Mesenchymal stem cell (in vitro differentiated cells and primary cell): ENCODE measurements around the gene ASL.

Source experiments
- DNase-seq: peaks from one replicate; pipeline ENCODE4 v3.0.0-alpha.2; 2013
- H2AFZ ChIP-seq: one replicate; pipeline ENCODE4 v1.6.1; 2013; ENCODE audit warnings: low read depth, mild to moderate bottlenecking, control low read depth, inconsistent platforms, low read length, moderate library complexity
- H2AK5ac ChIP-seq: 2 replicates; pipeline ENCODE4 v1.6.1; 2013; ENCODE audit warnings: low read length, moderate library complexity, mild to moderate bottlenecking, inconsistent platforms; ENCODE audit not compliant: severe bottlenecking
- H2BK120ac ChIP-seq: one replicate; pipeline ENCODE4 v1.6.1; 2013; ENCODE audit warnings: low read depth, mild to moderate bottlenecking, inconsistent platforms, low read length, moderate library complexity
- H2BK12ac ChIP-seq, 2 experiments: one replicate each; pipeline ENCODE4 v1.6.1; 2013; ENCODE audit warnings: inconsistent platforms in 2 of 2, low read length in 2 of 2, mild to moderate bottlenecking in 2 of 2, moderate library complexity in 2 of 2, control low read depth in 1 of 2
- H2BK15ac ChIP-seq: one replicate; pipeline ENCODE4 v1.6.1; 2013; ENCODE audit warnings: mild to moderate bottlenecking, low read depth, inconsistent platforms; ENCODE audit not compliant: poor library complexity, severe bottlenecking
- H2BK5ac ChIP-seq: 2 replicates; pipeline ENCODE4 v1.6.1; 2013; ENCODE audit warnings: low read depth, mild to moderate bottlenecking, low read length, control low read depth, inconsistent platforms; ENCODE audit not compliant: poor library complexity, severe bottlenecking
- H3K14ac ChIP-seq, 2 experiments: one replicate each; pipeline ENCODE4 v1.6.1; 2013; ENCODE audit warnings: inconsistent platforms in 2 of 2, low read length in 2 of 2, control low read depth in 1 of 2, mild to moderate bottlenecking in 1 of 2, moderate library complexity in 1 of 2
- H3K18ac ChIP-seq, 2 experiments: one replicate each; pipeline ENCODE4 v1.6.1; 2013; ENCODE audit warnings: inconsistent platforms in 2 of 2, low read length in 2 of 2, control low read depth in 1 of 2, low read depth in 1 of 2, mild to moderate bottlenecking in 1 of 2
- H3K23ac ChIP-seq, 2 experiments: one replicate each; pipeline ENCODE4 v1.6.1; 2013; ENCODE audit warnings: inconsistent platforms in 2 of 2, low read length in 2 of 2, mild to moderate bottlenecking in 2 of 2, moderate library complexity in 2 of 2, control low read depth in 1 of 2
- H3K27ac ChIP-seq: 2 replicates; pipeline ENCODE4 v1.5.1; 2013; ENCODE audit warnings: mild to moderate bottlenecking, moderate library complexity, low read length, control low read depth, inconsistent platforms; ENCODE audit not compliant: poor library complexity, severe bottlenecking
- H3K27me3 ChIP-seq, 2 experiments: 2 replicates each; pipeline versions ENCODE4 v1.6.1 to v1.7.0; 2013; ENCODE audit warnings: low read length in 2 of 2, mild to moderate bottlenecking in 2 of 2, moderate library complexity in 2 of 2, control low read depth in 1 of 2, inconsistent platforms in 1 of 2; ENCODE audit not compliant: control insufficient read depth in 1 of 2, insufficient read depth in 1 of 2
- H3K36me3 ChIP-seq, 2 experiments: 2 replicates each; pipeline versions ENCODE4 v1.6.1 to v1.7.0; 2013; ENCODE audit warnings: low read length in 2 of 2, control low read depth in 1 of 2, inconsistent platforms in 1 of 2, low read depth in 1 of 2, mild to moderate bottlenecking in 1 of 2; ENCODE audit not compliant: insufficient read depth in 2 of 2, control insufficient read depth in 1 of 2
- H3K4ac ChIP-seq, 2 experiments: one replicate each; pipeline ENCODE4 v1.6.1; 2013; ENCODE audit warnings: inconsistent platforms in 2 of 2, low read length in 2 of 2, mild to moderate bottlenecking in 2 of 2, moderate library complexity in 2 of 2, control low read depth in 1 of 2, low read depth in 1 of 2
- H3K4me1 ChIP-seq: 2 replicates; pipeline ENCODE4 v1.6.1; 2013; ENCODE audit warnings: low read depth, low read length, control low read depth; ENCODE audit not compliant: control insufficient read depth, insufficient read depth
- H3K4me2 ChIP-seq: 2 replicates; pipeline ENCODE4 v1.6.1; 2013; ENCODE audit warnings: low read length, mild to moderate bottlenecking, inconsistent platforms; ENCODE audit not compliant: poor library complexity, severe bottlenecking
- H3K4me3 ChIP-seq, 2 experiments: 2 replicates each; pipeline versions ENCODE4 v1.5.1 to v1.7.0; 2013; ENCODE audit warnings: low read length in 2 of 2, mild to moderate bottlenecking in 2 of 2, control low read depth in 1 of 2, low read depth in 1 of 2; ENCODE audit not compliant: insufficient read depth in 1 of 2
- H3K79me1 ChIP-seq: replicated peaks from 2 replicates; pipeline ENCODE4 v1.6.1; 2013; ENCODE audit warnings: mild to moderate bottlenecking, control low read depth, low read length, inconsistent platforms; ENCODE audit not compliant: poor library complexity, severe bottlenecking
- H3K9ac ChIP-seq: 2 replicates; pipeline ENCODE4 v1.7.0; 2013; ENCODE audit warnings: mild to moderate bottlenecking, low read length, moderate library complexity
- H3K9me3 ChIP-seq: 2 replicates; pipeline ENCODE4 v1.7.0; 2013; ENCODE audit warnings: mild to moderate bottlenecking, low read length; ENCODE audit not compliant: control insufficient read depth
- H4K8ac ChIP-seq: one replicate; pipeline ENCODE4 v1.6.1; 2013; ENCODE audit warnings: inconsistent platforms, mild to moderate bottlenecking, low read length, moderate library complexity
- H4K91ac ChIP-seq: one replicate; pipeline ENCODE4 v1.6.1; 2013; ENCODE audit warnings: mild to moderate bottlenecking, low read length, inconsistent platforms
- WGBS: methylation state at CpG from one replicate; pipeline ENCODE4 v1.1.7; 2013; ENCODE audit warnings: mixed read lengths; 5-methylcytosine and 5-hydroxymethylcytosine counted together

ASL gene

DNA sequence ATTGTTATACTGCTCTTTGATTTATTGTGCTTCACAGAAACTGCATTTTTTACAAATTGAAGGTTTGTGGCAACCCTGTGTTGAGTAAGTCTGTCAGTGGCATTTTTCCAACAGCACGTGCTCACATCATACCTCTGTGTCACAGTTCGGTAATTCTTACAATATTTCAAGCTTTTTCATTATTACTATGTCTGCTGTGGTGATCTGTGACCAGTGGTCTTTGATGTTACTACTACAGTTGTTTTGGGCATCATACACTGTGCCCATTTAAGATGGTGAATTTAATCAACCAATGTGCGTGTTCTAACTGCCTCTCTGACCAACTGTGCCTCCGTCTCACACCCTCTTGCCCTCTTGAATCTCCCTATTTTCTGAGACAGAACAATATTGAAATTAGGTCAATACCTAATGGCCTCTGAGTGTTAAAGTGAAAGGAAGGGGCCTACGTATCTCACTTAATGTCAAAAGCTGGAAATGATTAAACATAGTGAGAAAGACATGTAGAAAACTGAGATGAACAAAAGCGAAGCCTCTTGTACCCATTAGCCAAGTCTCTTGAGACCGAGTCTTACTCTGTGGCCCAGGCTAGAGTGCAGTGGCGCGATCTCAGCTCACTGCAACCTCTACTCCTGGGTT lies 20.2 kb upstream of the ASL start:
- H3K4me2 ChIP-seq: no peak overlapping the region
- no peak overlapping the region for H3K4me3 ChIP-seq
- H3K14ac ChIP-seq: no peak overlapping the region
- no peak overlapping the region for H2AFZ ChIP-seq
- H3K9me3 ChIP-seq: no peaks in the 10 kb centered on the region
- no peak overlapping the region for H2BK12ac ChIP-seq
- no peak overlapping the region for H3K27ac ChIP-seq
- H3K4ac ChIP-seq: no peak overlapping the region
- no peak overlapping the region for H2BK5ac ChIP-seq
- H3K36me3 ChIP-seq: no peaks in the 10 kb centered on the region
- H3K9ac ChIP-seq: no peak overlapping the region
- no peak overlapping the region for H4K91ac ChIP-seq
- no peak overlapping the region for H2BK15ac ChIP-seq
- H3K4me1 ChIP-seq: peaks cover 10% of the 10 kb centered on the region
- H4K8ac ChIP-seq: no peak overlapping the region
- no peak overlapping the region for H2BK120ac ChIP-seq
- H3K79me1 ChIP-seq: no peaks in the 10 kb centered on the region
- no peak overlapping the region for H3K18ac ChIP-seq
- no peak overlapping the region for H3K23ac ChIP-seq
- 85% methylated on average over 6 of the region's 9 CpGs for WGBS
- no peaks in the 10 kb centered on the region for H3K27me3 ChIP-seq
- no peak for DNase-seq
- no peak overlapping the region for H2AK5ac ChIP-seq

DNA sequence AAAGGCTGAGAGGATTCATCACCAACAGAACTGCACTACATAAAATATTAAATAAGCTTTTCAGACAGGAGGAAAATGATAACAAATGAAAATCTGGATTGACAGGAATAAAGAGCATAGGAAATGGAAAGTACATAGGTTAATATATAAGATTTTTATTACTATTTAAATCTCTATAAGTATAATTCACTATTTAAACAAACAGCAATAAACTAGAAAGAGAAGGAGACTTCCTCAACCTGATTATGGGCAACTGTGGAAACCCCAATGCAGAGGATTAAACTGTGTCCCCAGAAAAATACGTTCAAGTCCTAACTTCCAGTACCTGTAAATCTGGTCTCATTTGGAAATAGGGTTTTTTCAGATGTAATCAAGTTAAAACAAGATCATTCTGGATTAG lies 14.8 kb upstream of the ASL start:
- Histone ChIP-seq H3K27me3 (no peaks in the 10 kb centered on the region), H2BK15ac (no peak overlapping the region), H4K8ac (no peak overlapping the region), H3K79me1 (no peaks in the 10 kb centered on the region), H2AK5ac (no peak overlapping the region), H3K4me3 (no peak overlapping the region), H4K91ac (no peak overlapping the region), H3K36me3 (no peaks in the 10 kb centered on the region), H3K9me3 (no peaks in the 10 kb centered on the region), H2BK5ac (no peak overlapping the region), H2AFZ (no peak overlapping the region), H3K4ac (no peak overlapping the region), H3K4me2 (no peak overlapping the region), H3K9ac (no peak overlapping the region), H2BK12ac (no peak overlapping the region), H3K27ac (no peak overlapping the region), H3K14ac (no peak overlapping the region), H3K4me1 (no peaks in the 10 kb centered on the region), H2BK120ac (no peak overlapping the region), H3K18ac (no peak overlapping the region), H3K23ac (no peak overlapping the region)
- 100% methylated on average over 1 of the region's 1 CpG for WGBS
- DNase-seq: no peak

DNA sequence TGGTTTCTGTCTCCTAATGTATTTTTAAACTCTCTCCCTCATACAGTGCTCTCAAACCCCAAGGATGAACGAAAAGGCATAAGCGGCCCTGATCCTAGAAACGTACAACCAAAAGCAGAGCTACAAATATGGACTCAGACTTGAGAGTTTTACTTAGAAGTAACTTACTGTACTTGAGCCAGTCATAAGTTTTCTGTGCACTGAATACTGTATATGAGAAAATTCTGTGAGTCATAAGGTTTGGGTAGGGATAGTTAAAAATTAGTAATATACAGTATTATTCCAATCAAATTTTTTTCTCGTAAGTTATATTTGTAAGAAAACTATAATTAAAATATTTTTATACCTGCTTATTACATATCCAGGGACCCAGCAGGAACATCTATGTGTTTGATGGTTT lies 5.9 kb upstream of the ASL start:
- WGBS: no CpG with 5 or more reads among the region's 4 CpGs
- H3K27me3 ChIP-seq: no peaks in the 10 kb centered on the region
- no peaks in the 10 kb centered on the region for H3K9me3 ChIP-seq
- H2AFZ ChIP-seq: no peak overlapping the region
- H2BK120ac ChIP-seq: no peak overlapping the region
- H3K14ac ChIP-seq: no peak overlapping the region
- no peaks in the 10 kb centered on the region for H3K79me1 ChIP-seq
- H4K8ac ChIP-seq: no peak overlapping the region
- H3K4me1 ChIP-seq: no peaks in the 10 kb centered on the region
- no peak overlapping the region for H2BK5ac ChIP-seq
- H2BK12ac ChIP-seq: no peak overlapping the region
- H3K23ac ChIP-seq: no peak overlapping the region
- H3K36me3 ChIP-seq: no peaks in the 10 kb centered on the region
- H3K18ac ChIP-seq: no peak overlapping the region
- no peak overlapping the region for H3K27ac ChIP-seq
- H3K4me2 ChIP-seq: no peak overlapping the region
- H2BK15ac ChIP-seq: no peak overlapping the region
- H4K91ac ChIP-seq: no peak overlapping the region
- H3K9ac ChIP-seq: no peak overlapping the region
- H3K4ac ChIP-seq: no peak overlapping the region
- H3K4me3 ChIP-seq: no peak overlapping the region
- no peak overlapping the region for H2AK5ac ChIP-seq
- no peak for DNase-seq

DNA sequence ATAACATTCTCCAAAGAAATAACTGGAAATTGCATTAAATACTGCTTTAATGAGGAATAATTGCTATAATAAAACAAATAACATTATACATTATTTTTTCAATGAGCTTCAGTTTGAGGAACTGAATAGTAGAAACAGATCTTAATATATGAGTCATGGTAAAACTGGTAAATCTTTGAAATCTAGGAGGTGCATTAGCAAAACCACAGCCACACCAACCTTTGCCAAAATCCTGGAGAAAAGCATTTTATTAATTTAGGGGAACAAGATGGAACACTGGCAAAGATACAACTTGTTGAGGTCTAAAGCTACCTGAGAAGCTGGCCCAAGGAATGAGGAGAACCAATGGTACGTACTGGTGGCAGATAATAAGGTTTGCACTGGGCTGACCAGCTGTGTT lies 5.4 kb upstream of the ASL start:
- no peaks in the 10 kb centered on the region for H3K9me3 ChIP-seq
- 100% methylated on average over 1 of the region's 1 CpG for WGBS

More for the DNA sequence above, 5.4 kb upstream of the ASL start:
- Histone ChIP-seq H3K4me1 (peaks cover 1% of the 10 kb centered on the region), H3K4ac (no peak overlapping the region), H3K36me3 (no peaks in the 10 kb centered on the region), H3K23ac (no peak overlapping the region), H2BK120ac (no peak overlapping the region), H2AK5ac (no peak overlapping the region), H4K91ac (no peak overlapping the region), H3K4me3 (no peak overlapping the region), H2BK12ac (no peak overlapping the region), H3K4me2 (no peak overlapping the region), H2AFZ (no peak overlapping the region), H2BK5ac (no peak overlapping the region), H3K27me3 (no peaks in the 10 kb centered on the region), H3K27ac (no peak overlapping the region), H3K79me1 (no peaks in the 10 kb centered on the region), H3K14ac (no peak overlapping the region), H4K8ac (no peak overlapping the region), H2BK15ac (no peak overlapping the region), H3K18ac (no peak overlapping the region), H3K9ac (no peak overlapping the region)
- DNase-seq: no peak
